H9 (cell line): ENCODE measurements around the gene TBCK. TPM values are rescaled to one million over a fixed set of nuclear protein-coding genes. Genes with fewer than 3 reads are reported as not detected.

Source experiments
- DNase-seq: peaks from one replicate; pipeline ENCODE4 v3.0.0-alpha.2; 2017
- H2AFZ ChIP-seq: one replicate; pipeline ENCODE4 v1.6.1; 2013; ENCODE audit warnings: mild to moderate bottlenecking, low read length, control low read depth, moderate library complexity
- H2AK5ac ChIP-seq: 2 replicates; pipeline ENCODE4 v1.6.1; 2013; ENCODE audit warnings: low read length, control low read depth, mixed read lengths; ENCODE audit not compliant: insufficient read length
- H2BK120ac ChIP-seq: one replicate; pipeline ENCODE4 v1.6.1; 2013; ENCODE audit warnings: low read depth, mild to moderate bottlenecking, low read length, control low read depth, inconsistent platforms; ENCODE audit not compliant: poor library complexity, severe bottlenecking
- H2BK12ac ChIP-seq: 2 replicates; pipeline ENCODE4 v1.6.1; 2013; ENCODE audit warnings: low read length, control low read depth, mixed read lengths, low read depth; ENCODE audit not compliant: insufficient read length
- H2BK15ac ChIP-seq: 2 replicates; pipeline ENCODE4 v1.6.1; 2013; ENCODE audit warnings: low read depth, low read length, control low read depth
- H2BK20ac ChIP-seq: one replicate; pipeline ENCODE4 v1.6.1; 2013; ENCODE audit warnings: low read depth, mild to moderate bottlenecking, low read length, control low read depth, inconsistent platforms; ENCODE audit not compliant: poor library complexity, severe bottlenecking
- H2BK5ac ChIP-seq: 2 replicates; pipeline ENCODE4 v1.6.1; 2013; ENCODE audit warnings: low read length, control low read depth, mixed read lengths; ENCODE audit not compliant: insufficient read length
- H3K14ac ChIP-seq: 2 replicates; pipeline ENCODE4 v1.6.1; 2013; ENCODE audit warnings: low read length, control low read depth; ENCODE audit not compliant: insufficient read depth
- H3K18ac ChIP-seq: 2 replicates; pipeline ENCODE4 v1.6.1; 2013; ENCODE audit warnings: low read depth, mild to moderate bottlenecking, mixed read lengths, low read length, control low read depth; ENCODE audit not compliant: insufficient read length
- H3K23ac ChIP-seq: 2 replicates; pipeline ENCODE4 v1.6.1; 2013; ENCODE audit warnings: low read length, control low read depth, mixed read lengths, low read depth; ENCODE audit not compliant: insufficient read length
- H3K23me2 ChIP-seq: 2 replicates; pipeline ENCODE4 v1.6.1; 2013; ENCODE audit warnings: low read depth, mild to moderate bottlenecking, mixed read lengths, low read length, control low read depth; ENCODE audit not compliant: insufficient read length, poor library complexity, severe bottlenecking
- H3K27ac ChIP-seq: 2 replicates; pipeline ENCODE4 v1.5.1; 2013; ENCODE audit warnings: low read length, control low read depth, mixed read lengths, low read depth; ENCODE audit not compliant: insufficient read length
- H3K27me3 ChIP-seq: 2 replicates; pipeline ENCODE4 v1.6.1; 2013; ENCODE audit warnings: low read length, control low read depth, inconsistent platforms; ENCODE audit not compliant: insufficient read depth
- H3K4ac ChIP-seq: 2 replicates; pipeline ENCODE4 v1.6.1; 2013; ENCODE audit warnings: low read depth, mild to moderate bottlenecking, control low read depth, inconsistent platforms, low read length, moderate library complexity
- H3K4me1 ChIP-seq: 2 replicates; pipeline ENCODE4 v1.6.1; 2013; ENCODE audit warnings: low read length, control low read depth, inconsistent platforms; ENCODE audit not compliant: insufficient read depth
- H3K4me2 ChIP-seq: 2 replicates; pipeline ENCODE4 v1.6.1; 2013; ENCODE audit warnings: low read length, control low read depth, mixed read lengths; ENCODE audit not compliant: insufficient read length, insufficient read depth
- H3K56ac ChIP-seq: 2 replicates; pipeline ENCODE4 v1.6.1; 2013; ENCODE audit warnings: low read depth, mild to moderate bottlenecking, mixed read lengths, low read length, control low read depth; ENCODE audit not compliant: insufficient read length
- H3K79me1 ChIP-seq: 2 replicates; pipeline ENCODE4 v1.6.1; 2013; ENCODE audit warnings: low read depth, mild to moderate bottlenecking, moderate library complexity, low read length, control low read depth, inconsistent platforms; ENCODE audit not compliant: insufficient read depth, poor library complexity, severe bottlenecking
- H3K79me2 ChIP-seq: 2 replicates; pipeline ENCODE4 v1.6.1; 2013; ENCODE audit warnings: low read length, control low read depth, inconsistent platforms; ENCODE audit not compliant: insufficient read depth
- H3K9ac ChIP-seq: 2 replicates; pipeline ENCODE4 v1.6.1; 2013; ENCODE audit warnings: low read length, control low read depth, mixed read lengths; ENCODE audit not compliant: insufficient read length; ENCODE audit errors: extremely low read depth
- H3K9me3 ChIP-seq: one replicate; pipeline ENCODE4 v1.6.1; 2013; ENCODE audit warnings: low read depth, low read length, inconsistent platforms; ENCODE audit not compliant: control insufficient read depth
- H3T11ph ChIP-seq: one replicate; pipeline ENCODE4 v1.6.1; 2013; ENCODE audit warnings: mild to moderate bottlenecking, low read length, control low read depth, inconsistent platforms
- H4K20me1 ChIP-seq: one replicate; pipeline ENCODE4 v1.6.1; 2013; ENCODE audit not compliant: control insufficient read depth, insufficient read length, insufficient read depth
- H4K5ac ChIP-seq: 2 replicates; pipeline ENCODE4 v1.6.1; 2013; ENCODE audit warnings: low read depth, mild to moderate bottlenecking, mixed read lengths, low read length, control low read depth; ENCODE audit not compliant: insufficient read length
- H4K8ac ChIP-seq: replicated peaks from 2 replicates; pipeline ENCODE4 v1.6.1; 2013; ENCODE audit warnings: low read length, control low read depth, mixed read lengths, low read depth; ENCODE audit not compliant: insufficient read length
- H4K91ac ChIP-seq: 2 replicates; pipeline ENCODE4 v1.6.1; 2013; ENCODE audit warnings: low read depth, mild to moderate bottlenecking, moderate library complexity, mixed read lengths, low read length, control low read depth; ENCODE audit not compliant: insufficient read length
- H3K27ac Mint-ChIP-seq, 3 experiments: 2 replicates in 2 of 3; 3 replicates in 1 of 3; pipeline ENCODE4 v1.8.0; 2020 to 2021; ENCODE audit warnings: mixed read lengths in 3 of 3, mild to moderate bottlenecking in 1 of 3, moderate library complexity in 1 of 3
- H3K27me3 Mint-ChIP-seq: 2 replicates; pipeline ENCODE4 v1.8.0; 2021; ENCODE audit warnings: low read depth, mild to moderate bottlenecking, moderate library complexity, mixed read lengths
- H3K36me3 Mint-ChIP-seq, 3 experiments: 2 replicates in 2 of 3; 3 replicates in 1 of 3; pipeline ENCODE4 v1.8.0; 2020 to 2021; ENCODE audit warnings: low read depth in 3 of 3, mixed read lengths in 3 of 3; ENCODE audit not compliant: insufficient read depth in 1 of 3
- H3K4me1 Mint-ChIP-seq, 2 experiments: 2 replicates each; pipeline ENCODE4 v1.8.0; 2020; ENCODE audit warnings: mixed read lengths in 2 of 2
- H3K4me3 Mint-ChIP-seq, 2 experiments: 2 replicates in 1 of 2; 3 replicates in 1 of 2; pipeline ENCODE4 v1.8.0; 2020 to 2021; ENCODE audit warnings: mild to moderate bottlenecking in 2 of 2, mixed read lengths in 2 of 2, moderate library complexity in 1 of 2
- H3K9me3 Mint-ChIP-seq, 2 experiments: 2 replicates in 1 of 2; 3 replicates in 1 of 2; pipeline ENCODE4 v1.8.0; 2020; ENCODE audit warnings: mild to moderate bottlenecking in 2 of 2, mixed read lengths in 2 of 2, moderate library complexity in 1 of 2
- CTCF ChIP-seq: fragments of 200-600 bp; sonication (generic); conservative IDR thresholded peaks from 3 replicates; pipeline ENCODE4 v1.8.0; 2021; ENCODE audit warnings: antibody characterized with exemption, mild to moderate bottlenecking
- WGBS: extraction: QIAGEN DNeasy Blood & Tissue Kit; methylation state at CpG from one replicate; pipeline ENCODE4 v1.1.7; 2013; ENCODE audit warnings: missing lambda C conversion rate, low lambda C conversion rate, mixed read lengths; ENCODE audit not compliant: insufficient read length; ENCODE audit errors: extremely low coverage; 5-methylcytosine and 5-hydroxymethylcytosine counted together
- total RNA-seq: library from RNA; stranded (reverse); gene quantifications from 2 replicates; pipeline ENCODE4 v1.2.1, GENCODE V29; 2021

TBCK gene
- total RNA-seq, 1 experiment from 2014 or later: 22.1 TPM

- H3K4me1 ChIP-seq: no peaks in the 10 kb centered on the region
- no peak for TF ChIP-seq CTCF
- DNase-seq: no peak
- no peak overlapping the region for H3K14ac ChIP-seq
- no peak overlapping the region for H2AFZ ChIP-seq
- H3K79me1 ChIP-seq: no peaks in the 10 kb centered on the region
- no peak overlapping the region for H2BK120ac ChIP-seq
- H3K4ac ChIP-seq: no peak overlapping the region
- no peak overlapping the region for H3K9ac ChIP-seq
- H3K18ac ChIP-seq: no peak overlapping the region
- no peak overlapping the region for H4K5ac ChIP-seq
- no peak overlapping the region for H3K4me2 ChIP-seq
- H3K79me2 ChIP-seq: no peaks in the 10 kb centered on the region
- H3K27ac Mint-ChIP-seq: no peak overlapping the region
- H3K23me2 ChIP-seq: no peaks in the 10 kb centered on the region
- no peak overlapping the region for H3T11ph ChIP-seq
- H3K36me3 Mint-ChIP-seq: peaks cover 0 to 2% (median 0%) of the 10 kb centered on the region in 3 experiments; a peak in 2 of 7 replicates
- H3K9me3 ChIP-seq: no peaks in the 10 kb centered on the region
- H2AK5ac ChIP-seq: no peak overlapping the region
- H2BK12ac ChIP-seq: no peak overlapping the region
- H4K8ac ChIP-seq: no peak overlapping the region
- no CpG with 5 or more reads among the region's 5 CpGs for WGBS
- no peaks in the 10 kb centered on the region for H4K20me1 ChIP-seq
- peaks cover 1% of the 10 kb centered on the region; the same call in 1 of the 2 replicates for H3K27me3 Mint-ChIP-seq
- no peaks in the 10 kb centered on the region for H3K4me1 Mint-ChIP-seq
- no peak overlapping the region for H3K4me3 Mint-ChIP-seq
- H4K91ac ChIP-seq: no peak overlapping the region
- no peak overlapping the region for H2BK5ac ChIP-seq
- H2BK20ac ChIP-seq: no peak overlapping the region
- no peak overlapping the region for H2BK15ac ChIP-seq
- H3K23ac ChIP-seq: no peak overlapping the region
- no peaks in the 10 kb centered on the region; a peak in 3 of 5 replicates for H3K9me3 Mint-ChIP-seq
- no peak overlapping the region for H3K56ac ChIP-seq
- H3K27me3 ChIP-seq: no peaks in the 10 kb centered on the region
- no peak overlapping the region for H3K27ac ChIP-seq
These were observed 294.1 kb downstream of the TBCK start for GRCh38 chr4:106021737-106022410.
